HG02938 (cell line): ENCODE results near the gene ANO2.
"Not testable (repeated sequence)": the region's sequence is repeated elsewhere in the genome, so short reads cannot be mapped to it uniquely, and the experiment has no call there.

Experiments
- ATAC-seq: cut with Tn5 transposase; IDR thresholded peaks from one replicate; pipeline ENCODE4 v1.9.1; 2021; ENCODE audit warnings: mild to moderate bottlenecking, moderate library complexity; ENCODE audit not compliant: unreplicated experiment

The ANO2 gene

DNA sequence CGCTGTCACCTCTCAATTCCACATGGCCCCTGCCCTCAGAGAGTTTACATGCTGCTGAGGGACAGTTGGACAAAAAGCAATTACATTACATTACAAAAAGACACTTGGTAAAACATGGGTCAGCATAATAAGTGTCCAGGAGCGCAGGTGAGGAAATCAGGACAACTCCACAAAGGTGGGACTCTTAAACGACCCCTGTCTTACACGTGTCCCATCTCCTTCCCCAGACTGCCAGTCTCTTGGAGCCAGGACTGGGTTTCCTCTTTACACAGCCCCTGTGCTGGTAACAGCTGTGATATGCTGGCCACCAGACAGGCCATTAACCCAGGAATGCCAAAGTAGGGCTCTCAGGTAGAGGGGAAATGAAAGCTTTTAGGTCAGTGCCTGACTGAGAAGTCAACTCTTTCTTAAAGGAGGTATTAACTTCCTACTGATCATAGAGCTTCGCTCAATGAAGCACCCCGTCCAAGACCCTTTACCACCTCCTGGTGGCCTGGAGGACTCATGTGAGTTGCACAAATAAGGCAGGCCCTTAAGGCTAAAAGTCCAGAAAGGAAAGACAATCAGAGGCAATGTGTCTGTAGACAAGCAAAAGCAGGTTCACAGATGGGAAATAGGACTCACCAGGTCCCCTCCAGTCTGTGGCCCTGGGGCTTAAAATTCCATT lies 55.5 kb downstream of the ANO2 start:
- no peak for ATAC-seq

DNA sequence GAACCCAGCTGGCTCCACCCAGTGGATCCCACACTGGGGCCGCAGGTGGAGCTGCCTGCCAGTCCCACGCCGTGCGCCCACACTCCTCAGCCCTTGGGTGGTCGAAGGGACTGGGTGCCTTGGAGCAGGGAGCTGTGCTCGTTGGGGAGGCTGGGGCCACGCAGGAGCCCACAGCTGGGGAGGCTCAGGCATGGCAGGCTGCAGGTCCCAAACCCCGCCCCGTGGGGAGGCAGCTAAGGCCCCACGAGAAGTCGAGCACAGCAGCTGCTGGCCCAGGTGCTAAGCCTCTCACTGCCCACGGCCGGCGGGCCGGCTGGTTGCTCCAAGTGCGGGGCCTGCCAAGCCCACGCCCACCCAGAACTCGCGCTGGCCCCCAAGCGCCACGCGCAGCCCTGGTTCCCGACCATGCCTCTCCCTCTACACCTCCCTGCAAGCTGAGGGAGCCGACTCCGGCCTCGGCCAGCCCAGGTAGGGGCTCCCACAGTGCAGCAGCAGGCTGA lies 56.2 kb downstream of the ANO2 start:
- no peak for ATAC-seq

DNA sequence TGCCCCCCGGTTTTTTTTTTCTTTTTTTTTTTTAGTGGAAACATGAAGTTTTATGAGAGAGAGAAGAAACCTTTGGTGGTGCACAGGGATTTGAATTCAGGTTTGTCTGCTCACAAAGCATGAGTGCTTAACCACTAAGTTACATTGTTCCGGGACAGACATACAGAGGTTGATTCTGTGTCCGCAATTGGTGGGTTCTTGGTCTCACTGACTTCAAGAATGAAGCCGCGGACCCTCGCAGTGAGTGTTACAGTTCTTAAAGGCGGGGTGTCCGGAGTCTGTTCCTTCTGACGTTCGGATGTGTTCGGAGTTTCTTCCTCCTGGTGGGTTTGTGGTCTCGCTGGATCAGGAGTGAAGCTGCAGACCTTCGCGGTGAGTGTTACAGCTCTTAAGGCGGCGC lies 57.2 kb downstream of the ANO2 start:
- ATAC-seq: not testable (repeated sequence)

DNA sequence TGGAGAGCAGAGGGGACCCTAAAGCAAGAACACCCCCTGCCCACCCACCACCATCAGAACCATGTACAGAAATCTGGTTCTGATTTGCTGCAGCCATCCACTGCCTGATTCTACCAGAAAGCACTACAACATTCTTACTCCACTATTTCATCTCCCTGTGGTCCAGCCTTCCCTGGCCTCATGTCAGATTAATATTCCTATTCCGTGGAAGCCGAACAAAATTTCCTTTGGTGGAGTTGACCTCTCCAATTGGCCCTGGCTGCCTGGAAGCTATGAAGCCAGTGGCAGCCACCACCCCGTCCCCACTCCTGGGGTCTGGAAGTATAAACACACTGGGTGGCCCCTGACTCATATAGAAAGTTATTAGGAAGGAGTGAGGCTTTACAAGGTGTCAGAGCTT lies 60.2 kb downstream of the ANO2 start:
- no peak for ATAC-seq

DNA sequence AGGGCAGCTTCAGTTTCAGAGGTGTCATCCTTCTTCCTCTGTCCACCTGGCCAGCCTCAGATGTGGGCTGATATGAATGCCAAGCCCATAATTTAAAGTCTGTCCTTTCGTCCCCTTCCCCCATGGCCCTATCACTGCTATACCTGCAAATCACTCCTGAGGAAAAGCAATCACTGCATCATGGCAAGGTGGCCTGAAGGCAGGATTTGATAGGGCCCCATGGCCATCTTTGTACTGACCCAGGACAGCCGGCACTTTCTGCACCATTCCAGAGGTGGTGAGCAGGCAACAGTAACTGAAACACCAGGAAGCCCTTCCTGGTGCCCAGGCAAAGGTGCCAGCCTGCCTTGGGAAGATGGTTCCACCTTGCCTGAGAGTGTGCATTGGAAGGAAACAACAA lies 60.8 kb downstream of the ANO2 start:
- ATAC-seq: no peak

DNA sequence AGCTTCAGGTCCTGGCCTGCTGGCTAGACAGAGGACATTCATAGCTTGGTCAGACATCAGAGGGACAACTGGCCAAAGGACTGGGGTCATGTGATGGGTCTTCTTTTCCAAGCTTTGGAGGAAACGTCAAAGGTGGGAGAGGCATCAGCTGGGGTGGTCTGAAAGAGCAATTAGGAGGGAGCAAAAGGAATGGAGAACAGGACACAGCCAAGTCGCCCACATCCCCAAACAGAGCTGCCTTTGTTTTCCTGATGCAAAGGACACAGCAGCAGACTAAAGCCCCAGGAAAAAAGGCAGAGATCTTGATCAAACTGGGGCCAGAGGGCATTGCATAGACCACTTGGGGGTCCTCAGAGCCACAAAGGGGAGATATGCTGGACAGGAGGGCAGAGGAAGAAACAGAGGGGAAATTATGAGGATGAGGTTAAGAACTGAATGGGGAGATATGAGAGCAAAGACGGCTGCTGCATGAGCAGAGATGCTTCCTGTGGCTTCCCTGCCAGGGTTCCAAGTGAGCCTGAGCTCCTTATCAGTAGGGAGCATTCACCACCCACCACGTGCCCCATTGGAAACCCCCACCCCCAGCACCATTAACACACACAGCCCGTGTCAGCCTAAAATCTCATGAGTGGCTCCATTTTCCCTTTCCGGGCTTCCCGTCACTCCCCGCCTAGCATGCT lies 62.4 kb downstream of the ANO2 start:
- ATAC-seq: no peak

DNA sequence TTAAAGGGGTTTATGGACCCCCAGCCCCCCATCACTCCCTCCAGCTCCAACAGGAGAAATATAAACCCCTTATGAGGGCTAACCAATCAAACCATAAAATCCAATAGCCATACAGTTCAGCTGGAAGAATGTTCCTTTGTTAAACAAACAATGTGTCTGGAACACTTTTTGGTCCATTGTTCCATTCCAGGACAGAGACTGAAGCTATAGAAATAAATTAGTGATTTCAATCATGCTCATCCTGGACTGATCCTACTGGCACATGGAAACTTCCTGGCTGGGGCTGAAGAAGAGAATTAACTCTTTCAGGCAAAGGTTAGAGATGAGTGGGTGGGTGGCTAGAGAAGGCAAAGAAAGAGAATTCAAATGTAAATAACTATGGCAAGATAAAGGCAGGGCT lies 63.4 kb downstream of the ANO2 start:
- ATAC-seq: no peak

DNA sequence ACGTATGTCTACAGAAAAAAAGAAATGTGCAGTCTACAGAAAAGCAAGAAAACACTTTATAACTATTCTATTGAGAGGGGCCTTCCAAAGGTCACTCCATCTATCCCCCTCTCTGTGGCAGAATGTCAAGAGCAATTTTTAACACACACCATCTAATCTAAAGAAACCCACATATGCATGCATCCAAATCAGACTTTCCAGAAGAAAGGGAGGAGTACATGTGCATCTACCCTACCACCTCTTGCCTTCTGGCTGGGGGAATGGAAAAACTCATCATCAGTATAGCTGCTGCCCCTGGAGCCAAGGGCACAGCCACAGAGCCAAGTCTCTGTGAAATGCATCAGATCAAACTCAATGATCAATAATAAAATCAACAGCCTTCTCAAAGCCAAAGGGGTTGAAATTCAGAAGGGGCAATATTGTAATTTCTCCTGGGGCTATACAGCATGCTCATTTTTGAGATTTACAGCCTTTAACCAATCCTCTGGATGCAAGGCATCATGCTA lies 63.9 kb downstream of the ANO2 start:
- no peak for ATAC-seq

DNA sequence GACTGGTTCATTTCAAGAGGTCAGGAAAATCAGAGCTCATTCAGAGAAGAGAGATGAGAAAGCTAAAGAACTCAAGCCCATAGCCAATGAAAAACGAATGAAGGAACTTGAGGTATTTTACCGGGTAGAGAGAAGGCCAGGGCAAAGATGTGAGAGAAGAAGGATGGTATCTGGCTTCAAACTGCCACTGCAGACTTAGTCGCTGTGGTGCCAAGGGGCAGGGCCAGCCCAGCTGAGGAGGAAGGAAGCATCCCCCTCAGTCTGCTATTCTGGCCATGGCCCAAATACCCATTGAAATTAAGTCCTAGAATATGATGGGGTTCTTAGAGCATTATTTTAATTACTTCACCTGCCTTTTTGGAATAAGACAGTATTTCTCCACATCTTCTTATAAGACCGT lies 69.2 kb downstream of the ANO2 start:
- ATAC-seq: no peak

DNA sequence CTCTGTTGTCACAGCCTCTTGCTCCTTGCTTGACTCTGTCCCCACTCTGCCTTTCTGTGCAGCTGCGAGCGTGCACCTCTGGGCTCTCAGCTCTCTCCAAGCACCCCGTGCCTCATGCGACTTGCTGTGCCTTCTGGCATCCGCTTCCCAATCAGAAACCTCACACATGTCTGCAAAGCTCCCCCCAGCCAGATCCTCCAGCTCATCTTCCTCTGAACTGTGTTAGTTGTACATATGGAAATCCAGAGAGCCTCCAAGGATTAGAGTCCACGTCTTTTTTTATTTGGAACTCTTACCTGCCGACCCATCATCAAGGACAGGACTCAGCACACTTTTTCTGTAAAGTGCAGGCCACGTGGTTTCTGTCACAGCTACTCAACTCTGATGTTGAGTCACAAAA lies 70.5 kb downstream of the ANO2 start:
- ATAC-seq: no peak

DNA sequence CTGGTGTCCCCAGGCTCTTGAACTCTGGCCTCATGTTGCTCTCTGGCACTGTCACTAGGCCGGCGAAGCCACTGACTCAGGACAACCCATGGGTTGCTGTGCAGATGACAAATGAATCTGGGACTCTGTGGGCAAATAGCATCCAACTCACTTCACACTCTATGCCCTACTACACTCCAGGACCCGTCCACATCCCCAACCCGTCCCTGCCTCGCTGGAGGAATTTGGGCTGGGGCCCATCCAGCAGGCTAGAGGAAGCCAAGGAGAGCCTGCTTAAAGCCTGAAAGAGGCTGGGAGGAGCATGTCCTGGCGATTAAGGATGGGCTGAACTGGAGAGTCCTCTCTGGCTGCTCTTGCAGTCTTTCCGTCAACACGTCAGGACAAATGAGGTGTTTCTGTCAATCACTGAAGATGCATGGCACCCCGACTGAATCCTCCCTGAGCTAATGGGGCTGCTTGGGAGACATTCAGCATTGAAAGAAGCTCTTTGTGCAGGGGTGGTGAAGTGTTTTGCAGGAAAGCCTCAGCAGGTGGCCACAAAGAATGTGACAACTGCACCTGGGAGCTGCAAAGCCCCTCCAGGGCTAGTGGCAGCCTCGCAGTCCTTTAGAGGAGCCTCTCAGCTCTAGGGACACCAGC lies 71.7 kb downstream of the ANO2 start:
- no peak for ATAC-seq

DNA sequence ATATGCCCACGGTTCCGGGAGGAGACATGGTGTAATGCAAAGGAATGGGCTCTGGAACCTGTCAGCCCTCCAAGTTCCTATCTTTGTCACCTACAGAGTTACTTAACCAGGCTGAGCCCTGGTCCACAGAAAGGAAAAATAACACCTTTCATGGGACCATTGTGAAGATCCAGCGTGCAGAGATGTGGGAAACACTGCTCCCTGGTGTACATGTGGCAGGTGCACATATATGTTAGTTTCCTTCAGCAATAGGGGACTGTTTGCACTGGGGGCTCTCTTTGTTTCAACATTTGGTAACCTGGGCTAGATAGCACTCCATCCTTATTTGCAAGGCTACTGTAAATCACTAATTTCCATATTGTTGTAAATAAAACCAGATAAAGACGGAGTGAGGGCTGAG lies 72.3 kb downstream of the ANO2 start:
- ATAC-seq: no peak

DNA sequence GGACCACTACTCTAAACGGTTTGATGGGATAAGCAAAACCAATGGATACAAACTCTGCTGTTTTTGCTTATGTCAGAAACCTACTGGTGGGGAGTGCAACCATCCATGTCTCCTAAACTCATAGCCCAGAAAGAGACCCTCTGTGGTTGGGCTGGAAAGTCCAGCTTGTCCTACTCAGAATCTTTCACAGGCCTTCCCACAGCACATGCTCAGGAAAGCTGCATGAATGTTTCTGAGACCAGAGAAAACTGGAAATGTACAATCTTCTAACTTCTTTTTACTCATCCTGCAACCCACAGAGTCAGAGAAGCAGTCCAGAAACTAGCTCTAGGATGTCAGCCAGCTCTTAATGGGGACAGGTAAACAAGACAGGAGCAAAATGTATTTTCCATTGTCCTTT lies 73.3 kb downstream of the ANO2 start:
- ATAC-seq: no peak

DNA sequence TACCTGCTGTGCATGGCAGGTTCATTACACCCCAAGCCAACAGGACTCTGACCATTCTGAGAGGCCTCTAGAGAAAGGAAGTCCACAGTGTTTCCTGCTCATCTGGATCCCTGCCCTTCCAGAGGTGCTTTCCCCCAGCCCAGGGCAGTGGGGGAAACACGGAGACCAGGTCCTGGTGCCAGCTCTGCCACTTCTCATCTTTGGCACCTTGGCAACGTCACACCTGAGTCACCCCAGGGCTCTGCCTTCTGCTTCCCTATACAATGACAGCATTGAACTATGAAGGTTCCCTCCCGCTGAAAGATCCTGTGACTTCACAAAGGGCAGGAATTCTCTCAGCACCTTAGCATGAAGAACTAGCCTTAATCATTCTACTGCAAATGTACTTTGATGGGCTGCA lies 74.9 kb downstream of the ANO2 start:
- no peak for ATAC-seq

DNA sequence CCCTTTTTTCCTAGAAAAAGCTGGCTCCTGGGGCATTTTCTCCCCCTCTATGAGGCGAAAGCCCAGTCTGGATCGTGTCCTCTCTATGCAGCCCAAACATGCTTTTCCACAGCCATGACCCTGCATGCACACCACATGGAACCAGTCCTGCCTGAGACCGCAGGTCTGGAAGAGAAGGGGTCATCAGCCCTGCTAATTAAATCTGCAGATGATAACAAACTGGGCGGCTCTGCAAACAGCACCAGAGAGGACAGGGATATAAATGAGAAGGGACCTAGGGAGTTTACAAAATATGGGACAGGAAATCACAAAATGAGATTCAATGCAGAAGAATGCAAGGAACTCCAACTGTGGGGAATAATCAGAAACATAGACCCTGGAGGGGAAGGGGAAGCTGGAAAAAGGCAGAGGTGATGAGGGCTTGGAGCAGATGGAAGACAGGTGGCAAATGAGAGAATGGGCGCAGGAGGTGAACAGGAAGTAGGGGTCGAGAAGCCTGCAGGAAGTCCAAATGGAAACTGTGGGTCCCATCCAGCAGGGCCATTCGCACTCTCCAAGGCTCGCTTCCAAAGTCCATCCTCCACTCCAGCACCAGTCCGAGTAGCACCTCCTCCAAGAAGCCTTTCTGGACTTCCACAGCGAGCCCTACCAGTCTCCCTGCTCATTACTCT lies 76.3 kb downstream of the ANO2 start:
- ATAC-seq: no peak

DNA sequence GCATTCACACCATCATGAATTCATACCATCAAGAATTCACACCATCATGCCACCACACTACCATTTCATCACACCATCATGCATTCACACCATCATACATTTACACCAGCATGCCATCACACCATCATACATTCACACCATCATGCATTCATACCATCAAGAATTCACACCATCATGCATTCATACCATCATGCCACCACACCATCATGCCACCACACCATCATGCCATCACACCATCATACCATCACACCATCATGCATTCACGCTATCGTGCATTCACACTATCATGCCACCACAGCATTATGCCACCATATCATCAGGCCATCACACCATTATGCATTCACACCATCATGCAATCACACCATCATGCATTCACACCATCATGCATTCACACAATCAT lies 79.7 kb downstream of the ANO2 start:
- no peak for ATAC-seq

DNA sequence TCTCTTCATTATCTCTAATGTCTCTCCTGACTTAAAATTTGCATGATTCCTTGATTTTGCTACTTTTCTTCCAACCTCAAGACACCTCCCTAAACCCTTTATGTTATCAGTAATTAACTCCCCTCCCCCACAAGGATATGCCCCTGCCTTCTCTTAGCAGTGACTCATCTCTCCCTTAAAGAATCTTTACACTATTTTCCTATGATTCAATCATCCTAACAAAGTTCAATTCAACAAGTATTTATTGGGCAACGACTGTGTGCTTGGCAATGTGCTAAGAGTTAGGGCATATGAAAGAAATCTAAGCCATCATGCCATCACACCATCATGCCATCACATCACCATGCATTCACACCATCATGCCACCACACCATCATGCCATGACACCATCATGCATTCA lies 80.1 kb downstream of the ANO2 start:
- ATAC-seq: no peak

DNA sequence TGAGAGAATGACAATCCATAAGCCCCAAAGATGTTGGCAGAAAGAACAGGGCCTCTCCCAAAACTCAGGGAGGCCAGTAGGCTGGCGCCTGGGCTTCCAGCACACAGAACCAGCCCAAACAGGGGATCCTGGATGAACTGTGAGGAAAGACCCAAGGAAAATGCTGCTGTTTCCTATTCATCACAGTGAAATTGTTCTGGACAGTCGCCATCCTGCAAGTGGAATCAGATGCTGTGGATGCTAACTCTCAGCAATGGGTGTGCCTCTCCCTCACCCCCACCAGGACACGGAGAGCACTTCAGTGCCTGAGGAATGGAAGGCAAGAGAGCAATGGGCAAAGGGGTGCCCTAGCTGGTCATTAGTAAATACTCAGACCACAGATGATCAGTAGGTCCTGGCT lies 80.8 kb downstream of the ANO2 start:
- no peak for ATAC-seq

DNA sequence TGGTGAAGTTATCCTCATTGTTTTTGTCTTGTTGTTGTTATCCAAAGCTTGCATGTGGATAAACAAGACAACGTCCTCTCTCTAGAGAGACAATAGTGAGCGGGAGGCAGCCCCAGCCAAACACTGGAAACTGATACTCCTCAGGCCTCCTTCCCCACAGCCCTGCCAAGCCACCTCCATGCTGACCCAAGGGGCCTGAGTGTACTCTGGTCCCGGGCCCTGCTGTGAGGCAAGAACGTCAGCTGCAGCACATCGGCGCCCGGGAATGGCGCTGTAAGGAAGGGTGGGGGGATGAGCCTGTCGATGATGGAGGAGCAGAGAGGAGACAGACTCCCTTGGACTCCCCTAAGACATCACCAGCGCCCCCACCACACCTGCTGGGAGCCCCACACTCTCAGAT lies 83.6 kb downstream of the ANO2 start:
- no peak for ATAC-seq

DNA sequence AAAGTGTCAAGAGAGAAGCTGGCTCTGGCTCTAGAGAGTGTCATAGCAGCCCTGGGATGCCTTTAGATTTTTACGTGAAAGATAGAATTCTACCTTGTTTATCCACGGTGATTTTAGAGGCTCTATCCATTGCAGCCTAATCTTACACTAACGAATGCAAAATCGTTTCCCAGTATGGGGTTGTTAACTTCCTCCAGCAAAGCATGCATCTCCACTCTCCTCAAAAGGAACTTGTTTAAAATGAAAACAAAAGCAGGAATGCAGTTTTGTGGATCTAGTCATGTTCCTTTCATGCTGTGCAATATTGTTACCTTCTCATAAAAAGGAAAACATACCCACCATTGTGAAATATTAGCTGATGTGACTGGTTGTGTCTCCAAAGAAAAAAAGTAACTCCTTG lies 88.4 kb downstream of the ANO2 start:
- ATAC-seq: no peak

DNA sequence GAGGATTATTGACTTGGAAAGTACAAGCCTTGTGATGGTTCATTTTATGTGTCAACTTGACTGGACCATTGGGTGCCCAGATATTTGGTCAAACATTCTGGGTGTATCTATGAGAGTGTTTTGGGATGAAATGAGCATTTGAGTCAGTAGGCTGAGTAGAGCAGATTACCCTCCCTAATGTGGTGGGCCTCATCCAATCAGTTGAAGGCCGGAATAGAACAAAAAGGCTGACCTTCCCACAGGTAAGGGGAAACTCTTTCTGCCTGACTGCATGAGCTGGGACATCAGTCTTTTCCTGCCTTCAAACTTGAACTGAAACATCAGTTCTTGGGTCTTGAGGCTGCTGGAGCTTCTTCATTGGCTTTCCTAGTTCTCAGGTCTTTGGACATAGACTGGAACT lies 98.1 kb downstream of the ANO2 start:
- no peak for ATAC-seq

DNA sequence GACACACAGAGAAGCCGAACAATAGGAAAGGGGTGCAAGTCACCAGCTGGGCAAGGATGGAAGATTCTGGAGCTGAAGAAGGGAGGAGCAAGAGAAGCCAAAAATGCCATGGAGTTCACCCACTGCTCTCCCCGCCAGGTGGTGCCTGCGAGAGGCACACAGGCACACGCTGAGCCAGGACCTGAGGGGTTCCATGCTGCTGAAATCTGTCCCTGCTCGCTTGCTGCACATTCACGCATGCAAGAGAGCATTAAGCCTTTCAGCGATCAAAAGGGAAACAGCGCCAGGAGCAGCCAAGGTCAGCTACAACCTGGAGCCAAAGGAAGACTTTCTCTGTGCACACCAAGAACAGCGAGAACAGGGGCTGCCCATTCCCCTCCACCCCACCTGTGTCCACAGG lies 104.1 kb downstream of the ANO2 start:
- no peak for ATAC-seq
